Osteocyte (in vitro differentiated cells): ENCODE measurements around the gene PKNOX1. TPM values are rescaled to one million over a fixed set of nuclear protein-coding genes. Genes with fewer than 3 reads are reported as not detected.

Experiments
- DNase-seq: peaks from one replicate; pipeline ENCODE4 v3.0.0; 2021; ENCODE audit warnings: mixed read lengths; ENCODE audit not compliant: unreplicated experiment; ENCODE audit errors: extremely low spot score
- H3K27ac Mint-ChIP-seq: one replicate; pipeline ENCODE4 v1.8.0; 2021; ENCODE audit warnings: mild to moderate bottlenecking, mixed read lengths; ENCODE audit not compliant: unreplicated experiment
- H3K27me3 Mint-ChIP-seq: one replicate; pipeline ENCODE4 v1.8.0; 2021; ENCODE audit warnings: mixed read lengths; ENCODE audit not compliant: unreplicated experiment
- H3K36me3 Mint-ChIP-seq: one replicate; pipeline ENCODE4 v1.8.0; 2021; ENCODE audit warnings: mixed read lengths; ENCODE audit not compliant: unreplicated experiment
- H3K4me1 Mint-ChIP-seq: one replicate; pipeline ENCODE4 v1.8.0; 2021; ENCODE audit warnings: mixed read lengths; ENCODE audit not compliant: unreplicated experiment
- H3K4me3 Mint-ChIP-seq: one replicate; pipeline ENCODE4 v1.8.0; 2021; ENCODE audit warnings: mild to moderate bottlenecking, moderate library complexity, mixed read lengths; ENCODE audit not compliant: unreplicated experiment
- H3K9me3 Mint-ChIP-seq: one replicate; pipeline ENCODE4 v1.8.0; 2021; ENCODE audit warnings: mixed read lengths; ENCODE audit not compliant: unreplicated experiment
- CTCF ChIP-seq: fragments of 200-600 bp; sonication (generic); IDR thresholded peaks from 2 replicates; pipeline ENCODE4 v1.5.0; 2021; ENCODE audit warnings: antibody characterized with exemption, mild to moderate bottlenecking, moderate library complexity
- total RNA-seq: library from RNA; stranded (reverse); gene quantifications from 2 replicates; pipeline ENCODE4 v1.2.1, GENCODE V29; 2021

PKNOX1 gene
- total RNA-seq, 1 donor from 2014 or later = 14.2 TPM

DNA sequence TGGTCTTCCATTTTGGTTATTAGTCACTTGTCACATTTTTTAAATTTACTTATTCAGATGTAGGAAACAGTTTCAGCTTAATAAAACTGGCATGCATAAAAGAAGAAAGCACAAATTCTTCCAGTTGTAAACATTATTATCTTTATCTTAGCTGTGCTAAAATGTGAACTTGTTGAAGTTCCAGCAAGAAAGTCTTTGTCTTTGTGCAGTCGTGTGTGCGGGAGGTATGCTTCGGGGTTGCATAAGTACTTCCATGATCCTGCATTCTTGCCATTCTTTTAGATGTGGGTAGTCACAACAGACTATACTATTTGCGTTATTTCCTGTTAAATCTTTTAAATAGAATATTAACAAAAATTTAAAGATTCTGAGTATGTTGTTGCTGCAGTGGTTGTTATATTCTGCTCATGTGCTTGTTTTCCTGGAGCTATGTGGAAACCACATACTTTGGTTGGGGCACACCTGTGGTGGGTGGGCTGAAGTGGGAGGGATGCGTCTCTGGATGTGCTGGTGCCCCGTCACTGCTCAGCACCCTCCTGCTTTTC lies 51.3 kb downstream of the PKNOX1 start:
- no peaks in the 10 kb centered on the region for H3K9me3 Mint-ChIP-seq
- peak overlapping the region; percentile 74 for H3K27ac Mint-ChIP-seq
- peaks cover 17% of the 10 kb centered on the region for H3K36me3 Mint-ChIP-seq
- no peak for TF ChIP-seq CTCF
- no peak for DNase-seq
- H3K4me1 Mint-ChIP-seq = peaks cover 10% of the 10 kb centered on the region
- H3K27me3 Mint-ChIP-seq = no peaks in the 10 kb centered on the region
- no peak overlapping the region for H3K4me3 Mint-ChIP-seq

DNA sequence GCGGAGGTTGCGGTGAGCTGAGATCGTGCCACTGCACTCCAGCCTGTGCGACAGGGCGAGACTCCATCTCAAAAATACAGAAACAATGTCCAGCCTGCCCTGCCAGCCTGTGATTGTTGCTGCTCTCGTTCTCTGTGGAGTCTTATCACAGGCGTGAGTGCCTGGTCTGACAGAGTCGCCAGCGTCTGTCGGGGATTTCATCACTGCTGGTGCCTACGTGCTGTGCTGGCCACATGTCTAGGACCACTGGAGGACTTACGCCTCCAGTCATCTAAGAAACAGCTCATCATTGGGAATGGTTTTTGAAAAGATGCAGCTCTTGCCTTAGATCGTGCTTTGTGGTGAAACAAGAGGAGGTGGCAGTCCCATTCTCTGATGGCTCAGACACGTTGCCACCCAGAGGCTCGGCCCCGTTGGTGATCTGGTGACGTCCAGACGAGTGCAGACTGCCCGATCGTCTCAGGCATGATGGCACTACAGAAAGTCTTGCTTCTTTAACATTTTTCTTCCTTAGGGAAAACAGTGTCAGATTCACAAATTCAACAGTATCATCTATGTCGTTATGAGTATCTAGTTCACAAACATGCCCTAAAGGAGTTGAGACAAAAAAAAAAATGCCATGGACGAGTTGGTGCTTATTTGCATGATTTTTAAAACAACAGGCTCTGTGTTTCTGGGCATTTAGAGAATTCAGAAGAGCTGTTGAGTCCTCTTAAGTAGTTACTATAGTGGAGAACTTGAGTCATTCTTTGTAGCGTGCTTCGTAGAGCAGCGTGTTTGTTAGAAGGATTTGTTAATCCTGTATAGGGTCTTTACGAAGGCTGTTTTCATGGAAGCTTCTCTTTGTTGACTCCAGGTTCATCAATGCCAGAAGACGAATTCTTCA lies 53.7 kb downstream of the PKNOX1 start:
- Mint-ChIP-seq H3K27ac (no peak overlapping the region), H3K4me1 (peaks cover 10% of the 10 kb centered on the region), H3K4me3 (no peak overlapping the region), H3K9me3 (no peaks in the 10 kb centered on the region), H3K36me3 (peaks cover 15% of the 10 kb centered on the region), H3K27me3 (no peaks in the 10 kb centered on the region)
- no peak for TF ChIP-seq CTCF
- no peak for DNase-seq

- Mint-ChIP-seq H3K4me3 (no peak overlapping the region), H3K27ac (no peak overlapping the region), H3K9me3 (no peaks in the 10 kb centered on the region), H3K4me1 (peaks cover 17% of the 10 kb centered on the region), H3K27me3 (no peaks in the 10 kb centered on the region), H3K36me3 (peaks cover 12% of the 10 kb centered on the region)
- no peak for DNase-seq
- TF ChIP-seq CTCF = no peak
These were observed 55.4 kb downstream of the PKNOX1 start for GRCh38 chr21:43029785-43030184.

DNA sequence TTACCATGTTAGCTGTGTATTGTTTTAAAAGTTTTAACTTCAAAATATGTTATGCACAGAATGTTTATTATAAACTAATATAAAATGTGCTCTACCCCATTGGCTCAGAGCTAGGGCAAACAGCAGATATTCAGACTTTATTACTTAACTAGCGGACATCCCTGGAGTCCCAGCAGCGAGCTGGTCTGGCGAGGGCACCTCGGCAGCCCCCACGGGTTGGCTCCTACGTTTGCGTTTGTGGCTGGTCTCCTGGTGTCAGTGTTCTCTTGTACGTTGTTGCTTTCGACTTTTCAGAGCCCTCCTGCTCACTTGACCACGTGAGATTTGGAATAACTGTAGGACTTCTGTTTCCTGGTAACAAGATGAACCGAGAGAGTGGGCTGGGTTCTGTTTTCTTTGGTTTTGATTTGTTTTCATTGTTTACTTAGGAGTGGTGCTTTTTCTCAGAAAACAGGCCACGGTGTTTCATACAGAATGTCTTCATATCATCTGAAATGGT lies 56.8 kb downstream of the PKNOX1 start:
- Mint-ChIP-seq H3K27ac (no peak overlapping the region), H3K9me3 (no peaks in the 10 kb centered on the region), H3K4me1 (peaks cover 7% of the 10 kb centered on the region), H3K27me3 (no peaks in the 10 kb centered on the region), H3K36me3 (peaks cover 12% of the 10 kb centered on the region), H3K4me3 (no peak overlapping the region)
- no peak for TF ChIP-seq CTCF
- DNase-seq = no peak

- Mint-ChIP-seq H3K9me3 (no peaks in the 10 kb centered on the region), H3K27ac (no peak overlapping the region)
- no peak for DNase-seq
These were observed 59.7 kb downstream of the PKNOX1 start for GRCh38 chr21:43034101-43034500.

More at GRCh38 chr21:43034101-43034500, 59.7 kb downstream of the PKNOX1 start:
- Mint-ChIP-seq H3K4me1 (peaks cover 7% of the 10 kb centered on the region), H3K36me3 (peaks cover 8% of the 10 kb centered on the region), H3K4me3 (no peak overlapping the region), H3K27me3 (no peaks in the 10 kb centered on the region)
- no peak for TF ChIP-seq CTCF
